Mammary epithelial cell (primary cell): Measurements from ENCODE around the gene ERAS.

ENCODE experiments used
- EZH2 ChIP-seq: IDR thresholded peaks from 2 replicates; pipeline ENCODE4 v1.6.1; 2012; ENCODE audit warnings: low read length, inconsistent platforms, borderline replicate concordance
- TF ChIP-seq, protein P1 (sequence below), 2 donors: IDR thresholded peaks in 1 of 2; conservative IDR thresholded peaks in 1 of 2; 2 replicates each; pipeline ENCODE4 v1.5.1; 2011 to 2012; ENCODE audit warnings: inconsistent platforms in 2 of 2, low read length in 2 of 2, mild to moderate bottlenecking in 2 of 2, control low read depth in 1 of 2, low read depth in 1 of 2; ENCODE audit not compliant: insufficient read depth in 1 of 2; ENCODE audit errors: extremely low read depth in 1 of 2

DNA sequence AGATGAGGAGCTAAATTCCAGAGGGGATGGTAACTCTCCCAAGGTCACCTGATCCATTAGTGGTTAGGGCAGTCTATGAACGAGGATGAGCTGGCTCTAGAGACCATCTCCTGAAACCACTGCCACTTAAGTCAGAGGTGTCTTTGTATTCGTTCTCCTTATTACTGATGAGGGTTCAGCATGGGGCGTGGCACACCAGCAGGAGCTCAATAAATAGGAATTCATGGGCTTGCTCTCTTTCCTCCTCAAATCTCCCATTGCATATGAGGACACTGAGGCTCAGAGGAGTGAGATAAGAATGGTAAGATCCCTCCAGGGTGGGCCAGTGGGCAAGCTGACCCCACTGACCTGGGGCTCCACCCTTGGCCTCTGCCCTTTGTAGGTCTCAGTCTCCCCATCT, 41.6 kb upstream of the ERAS start:
- TF ChIP-seq, protein P1, sequence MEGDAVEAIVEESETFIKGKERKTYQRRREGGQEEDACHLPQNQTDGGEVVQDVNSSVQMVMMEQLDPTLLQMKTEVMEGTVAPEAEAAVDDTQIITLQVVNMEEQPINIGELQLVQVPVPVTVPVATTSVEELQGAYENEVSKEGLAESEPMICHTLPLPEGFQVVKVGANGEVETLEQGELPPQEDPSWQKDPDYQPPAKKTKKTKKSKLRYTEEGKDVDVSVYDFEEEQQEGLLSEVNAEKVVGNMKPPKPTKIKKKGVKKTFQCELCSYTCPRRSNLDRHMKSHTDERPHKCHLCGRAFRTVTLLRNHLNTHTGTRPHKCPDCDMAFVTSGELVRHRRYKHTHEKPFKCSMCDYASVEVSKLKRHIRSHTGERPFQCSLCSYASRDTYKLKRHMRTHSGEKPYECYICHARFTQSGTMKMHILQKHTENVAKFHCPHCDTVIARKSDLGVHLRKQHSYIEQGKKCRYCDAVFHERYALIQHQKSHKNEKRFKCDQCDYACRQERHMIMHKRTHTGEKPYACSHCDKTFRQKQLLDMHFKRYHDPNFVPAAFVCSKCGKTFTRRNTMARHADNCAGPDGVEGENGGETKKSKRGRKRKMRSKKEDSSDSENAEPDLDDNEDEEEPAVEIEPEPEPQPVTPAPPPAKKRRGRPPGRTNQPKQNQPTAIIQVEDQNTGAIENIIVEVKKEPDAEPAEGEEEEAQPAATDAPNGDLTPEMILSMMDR (conservative IDR thresholded peaks at IDR 0.05 in 1 of 2, IDR thresholded peaks at IDR 0.05 in 1 of 2; ENCODE audit: extremely low read depth in 1 of 2, insufficient read depth in 1 of 2, low read depth in 1 of 2, low read length in 2 of 2): no peak
- no peak for TF ChIP-seq EZH2
